H9 (cell line): ENCODE measurements around the gene LRMDA. TPM values are rescaled to one million over a fixed set of nuclear protein-coding genes. Genes with fewer than 3 reads are reported as not detected.
A peak's percentile ranks its signal among the peaks of the same experiment; 100 is the strongest.

Experiments
- DNase-seq: peaks from one replicate; pipeline ENCODE4 v3.0.0-alpha.2; 2017
- H2AFZ ChIP-seq: one replicate; pipeline ENCODE4 v1.6.1; 2013; ENCODE audit warnings: mild to moderate bottlenecking, low read length, control low read depth, moderate library complexity
- H2AK5ac ChIP-seq: 2 replicates; pipeline ENCODE4 v1.6.1; 2013; ENCODE audit warnings: low read length, control low read depth, mixed read lengths; ENCODE audit not compliant: insufficient read length
- H2BK120ac ChIP-seq: one replicate; pipeline ENCODE4 v1.6.1; 2013; ENCODE audit warnings: low read depth, mild to moderate bottlenecking, low read length, control low read depth, inconsistent platforms; ENCODE audit not compliant: poor library complexity, severe bottlenecking
- H2BK12ac ChIP-seq: 2 replicates; pipeline ENCODE4 v1.6.1; 2013; ENCODE audit warnings: low read length, control low read depth, mixed read lengths, low read depth; ENCODE audit not compliant: insufficient read length
- H2BK15ac ChIP-seq: 2 replicates; pipeline ENCODE4 v1.6.1; 2013; ENCODE audit warnings: low read depth, low read length, control low read depth
- H2BK20ac ChIP-seq: one replicate; pipeline ENCODE4 v1.6.1; 2013; ENCODE audit warnings: low read depth, mild to moderate bottlenecking, low read length, control low read depth, inconsistent platforms; ENCODE audit not compliant: poor library complexity, severe bottlenecking
- H2BK5ac ChIP-seq: 2 replicates; pipeline ENCODE4 v1.6.1; 2013; ENCODE audit warnings: low read length, control low read depth, mixed read lengths; ENCODE audit not compliant: insufficient read length
- H3K14ac ChIP-seq: 2 replicates; pipeline ENCODE4 v1.6.1; 2013; ENCODE audit warnings: low read length, control low read depth; ENCODE audit not compliant: insufficient read depth
- H3K18ac ChIP-seq: 2 replicates; pipeline ENCODE4 v1.6.1; 2013; ENCODE audit warnings: low read depth, mild to moderate bottlenecking, mixed read lengths, low read length, control low read depth; ENCODE audit not compliant: insufficient read length
- H3K23ac ChIP-seq: 2 replicates; pipeline ENCODE4 v1.6.1; 2013; ENCODE audit warnings: low read length, control low read depth, mixed read lengths, low read depth; ENCODE audit not compliant: insufficient read length
- H3K23me2 ChIP-seq: 2 replicates; pipeline ENCODE4 v1.6.1; 2013; ENCODE audit warnings: low read depth, mild to moderate bottlenecking, mixed read lengths, low read length, control low read depth; ENCODE audit not compliant: insufficient read length, poor library complexity, severe bottlenecking
- H3K27ac ChIP-seq: 2 replicates; pipeline ENCODE4 v1.5.1; 2013; ENCODE audit warnings: low read length, control low read depth, mixed read lengths, low read depth; ENCODE audit not compliant: insufficient read length
- H3K27me3 ChIP-seq: 2 replicates; pipeline ENCODE4 v1.6.1; 2013; ENCODE audit warnings: low read length, control low read depth, inconsistent platforms; ENCODE audit not compliant: insufficient read depth
- H3K4ac ChIP-seq: 2 replicates; pipeline ENCODE4 v1.6.1; 2013; ENCODE audit warnings: low read depth, mild to moderate bottlenecking, control low read depth, inconsistent platforms, low read length, moderate library complexity
- H3K4me1 ChIP-seq: 2 replicates; pipeline ENCODE4 v1.6.1; 2013; ENCODE audit warnings: low read length, control low read depth, inconsistent platforms; ENCODE audit not compliant: insufficient read depth
- H3K4me2 ChIP-seq: 2 replicates; pipeline ENCODE4 v1.6.1; 2013; ENCODE audit warnings: low read length, control low read depth, mixed read lengths; ENCODE audit not compliant: insufficient read length, insufficient read depth
- H3K56ac ChIP-seq: 2 replicates; pipeline ENCODE4 v1.6.1; 2013; ENCODE audit warnings: low read depth, mild to moderate bottlenecking, mixed read lengths, low read length, control low read depth; ENCODE audit not compliant: insufficient read length
- H3K79me1 ChIP-seq: 2 replicates; pipeline ENCODE4 v1.6.1; 2013; ENCODE audit warnings: low read depth, mild to moderate bottlenecking, moderate library complexity, low read length, control low read depth, inconsistent platforms; ENCODE audit not compliant: insufficient read depth, poor library complexity, severe bottlenecking
- H3K79me2 ChIP-seq: 2 replicates; pipeline ENCODE4 v1.6.1; 2013; ENCODE audit warnings: low read length, control low read depth, inconsistent platforms; ENCODE audit not compliant: insufficient read depth
- H3K9ac ChIP-seq: 2 replicates; pipeline ENCODE4 v1.6.1; 2013; ENCODE audit warnings: low read length, control low read depth, mixed read lengths; ENCODE audit not compliant: insufficient read length; ENCODE audit errors: extremely low read depth
- H3K9me3 ChIP-seq: one replicate; pipeline ENCODE4 v1.6.1; 2013; ENCODE audit warnings: low read depth, low read length, inconsistent platforms; ENCODE audit not compliant: control insufficient read depth
- H3T11ph ChIP-seq: one replicate; pipeline ENCODE4 v1.6.1; 2013; ENCODE audit warnings: mild to moderate bottlenecking, low read length, control low read depth, inconsistent platforms
- H4K20me1 ChIP-seq: one replicate; pipeline ENCODE4 v1.6.1; 2013; ENCODE audit not compliant: control insufficient read depth, insufficient read length, insufficient read depth
- H4K5ac ChIP-seq: 2 replicates; pipeline ENCODE4 v1.6.1; 2013; ENCODE audit warnings: low read depth, mild to moderate bottlenecking, mixed read lengths, low read length, control low read depth; ENCODE audit not compliant: insufficient read length
- H4K8ac ChIP-seq: replicated peaks from 2 replicates; pipeline ENCODE4 v1.6.1; 2013; ENCODE audit warnings: low read length, control low read depth, mixed read lengths, low read depth; ENCODE audit not compliant: insufficient read length
- H4K91ac ChIP-seq: 2 replicates; pipeline ENCODE4 v1.6.1; 2013; ENCODE audit warnings: low read depth, mild to moderate bottlenecking, moderate library complexity, mixed read lengths, low read length, control low read depth; ENCODE audit not compliant: insufficient read length
- H3K27ac Mint-ChIP-seq, 3 experiments: 2 replicates in 2 of 3; 3 replicates in 1 of 3; pipeline ENCODE4 v1.8.0; 2020 to 2021; ENCODE audit warnings: mixed read lengths in 3 of 3, mild to moderate bottlenecking in 1 of 3, moderate library complexity in 1 of 3
- H3K27me3 Mint-ChIP-seq: 2 replicates; pipeline ENCODE4 v1.8.0; 2021; ENCODE audit warnings: low read depth, mild to moderate bottlenecking, moderate library complexity, mixed read lengths
- H3K36me3 Mint-ChIP-seq, 3 experiments: 2 replicates in 2 of 3; 3 replicates in 1 of 3; pipeline ENCODE4 v1.8.0; 2020 to 2021; ENCODE audit warnings: low read depth in 3 of 3, mixed read lengths in 3 of 3; ENCODE audit not compliant: insufficient read depth in 1 of 3
- H3K4me1 Mint-ChIP-seq, 2 experiments: 2 replicates each; pipeline ENCODE4 v1.8.0; 2020; ENCODE audit warnings: mixed read lengths in 2 of 2
- H3K4me3 Mint-ChIP-seq, 2 experiments: 2 replicates in 1 of 2; 3 replicates in 1 of 2; pipeline ENCODE4 v1.8.0; 2020 to 2021; ENCODE audit warnings: mild to moderate bottlenecking in 2 of 2, mixed read lengths in 2 of 2, moderate library complexity in 1 of 2
- H3K9me3 Mint-ChIP-seq, 2 experiments: 2 replicates in 1 of 2; 3 replicates in 1 of 2; pipeline ENCODE4 v1.8.0; 2020; ENCODE audit warnings: mild to moderate bottlenecking in 2 of 2, mixed read lengths in 2 of 2, moderate library complexity in 1 of 2
- CTCF ChIP-seq: fragments of 200-600 bp; sonication (generic); conservative IDR thresholded peaks from 3 replicates; pipeline ENCODE4 v1.8.0; 2021; ENCODE audit warnings: antibody characterized with exemption, mild to moderate bottlenecking
- WGBS: extraction: QIAGEN DNeasy Blood & Tissue Kit; methylation state at CpG from one replicate; pipeline ENCODE4 v1.1.7; 2013; ENCODE audit warnings: missing lambda C conversion rate, low lambda C conversion rate, mixed read lengths; ENCODE audit not compliant: insufficient read length; ENCODE audit errors: extremely low coverage; 5-methylcytosine and 5-hydroxymethylcytosine counted together
- total RNA-seq: library from RNA; stranded (reverse); gene quantifications from 2 replicates; pipeline ENCODE4 v1.2.1, GENCODE V29; 2021

The LRMDA gene
- total RNA-seq, 1 experiment from 2014 or later = 1.8 TPM

GRCh38 chr10:75480374-75480773 is 49.0 kb downstream of the LRMDA start:
- no peaks in the 10 kb centered on the region for H3K79me2 ChIP-seq
- no peak overlapping the region for H3K56ac ChIP-seq
- peaks cover 32% of the 10 kb centered on the region for H3K27me3 Mint-ChIP-seq
- H3K4me1 ChIP-seq = peaks cover 2% of the 10 kb centered on the region; the same call in 1 of the 2 replicates
- no peak overlapping the region for H3K23ac ChIP-seq
- H2BK12ac ChIP-seq = no peak overlapping the region
- peaks cover 0 to 2% of the 10 kb centered on the region in 2 experiments; a peak in 2 of 5 replicates for H3K9me3 Mint-ChIP-seq
- no peaks in the 10 kb centered on the region for H3K79me1 ChIP-seq
- H3K4me1 Mint-ChIP-seq = peaks cover 11% of the 10 kb centered on the region in 2 experiments
- no peak overlapping the region for H3K4ac ChIP-seq
- no peak overlapping the region for H2BK20ac ChIP-seq
- H3K27ac ChIP-seq = no peak overlapping the region
- H3K4me2 ChIP-seq = no peak overlapping the region
- H3K14ac ChIP-seq = no peak overlapping the region
- H3K23me2 ChIP-seq = no peaks in the 10 kb centered on the region
- no peaks in the 10 kb centered on the region for H3K36me3 Mint-ChIP-seq
- H3K4me3 Mint-ChIP-seq = no peak overlapping the region
- no peaks in the 10 kb centered on the region; the same call in 1 of the 2 replicates for H3K27me3 ChIP-seq
- no peak for TF ChIP-seq CTCF
- no peak overlapping the region for H2AFZ ChIP-seq
- no peak overlapping the region for H3T11ph ChIP-seq
- no CpG with 5 or more reads among the region's 3 CpGs for WGBS
- peak; percentile 0 for DNase-seq
- H4K91ac ChIP-seq = no peak overlapping the region
- H4K8ac ChIP-seq = no peak overlapping the region
- H3K18ac ChIP-seq = no peak overlapping the region
- H4K20me1 ChIP-seq = no peaks in the 10 kb centered on the region
- H2BK120ac ChIP-seq = no peak overlapping the region
- no peak overlapping the region for H4K5ac ChIP-seq
- no peaks in the 10 kb centered on the region for H3K9me3 ChIP-seq
- no peak overlapping the region for H2BK15ac ChIP-seq
- H2AK5ac ChIP-seq = no peak overlapping the region
- no peak overlapping the region for H3K27ac Mint-ChIP-seq
- no peak overlapping the region for H3K9ac ChIP-seq
- no peak overlapping the region for H2BK5ac ChIP-seq
